ENCODE data around the gene FBXO31. TPM values are rescaled to one million over a fixed set of nuclear protein-coding genes. Genes with fewer than 3 reads are reported as not detected.

Gene FBXO31
- total and polyA plus RNA-seq, 9 of the 15 experiments (the other 6 are each of a cell fraction or from before 2014, with no cell fraction given), result 0.18 to 33.3 (median 10.9) TPM

DNA sequence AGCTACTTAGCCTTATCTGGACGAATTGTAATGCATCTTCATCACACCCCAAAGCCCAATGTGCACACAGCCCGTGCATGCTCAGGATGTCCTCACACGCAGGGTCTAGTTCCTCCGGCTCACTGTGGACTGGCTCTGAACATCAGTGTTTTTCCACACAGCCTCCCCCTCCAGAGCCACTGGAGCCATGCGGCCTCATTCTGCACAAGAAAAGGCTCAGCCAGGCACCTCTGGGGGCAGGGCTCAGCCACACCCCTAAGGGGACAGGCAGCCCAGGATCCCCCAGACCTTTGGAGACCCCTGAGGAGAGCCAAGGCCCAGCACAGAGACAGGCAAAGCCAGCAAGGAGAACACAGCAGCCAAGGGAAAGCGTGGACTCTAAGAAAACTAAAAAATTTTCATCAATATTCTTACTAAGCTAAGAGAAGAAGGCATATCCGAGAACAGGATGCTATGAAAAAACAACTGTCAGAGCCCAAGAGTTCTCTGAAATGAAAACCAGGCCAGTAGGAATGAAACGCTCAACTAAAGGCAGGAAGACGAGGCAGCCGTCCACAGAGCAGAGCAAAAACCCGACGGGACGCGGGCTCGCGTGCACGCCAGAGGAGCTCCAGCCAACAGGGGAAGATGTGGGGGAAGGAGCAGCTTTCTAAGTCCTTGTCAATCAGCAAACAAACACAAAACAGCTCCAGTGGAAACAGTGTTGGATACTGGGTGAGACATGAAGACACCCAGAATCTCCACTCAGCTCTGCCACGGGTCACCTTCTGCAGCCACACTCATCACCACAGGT is 43.0 kb upstream of the FBXO31 start:
- H3K27ac ChIP-seq (ENCODE audit: extremely low read depth, low read depth, low read length), result no peak overlapping the region
- no peaks in the 10 kb centered on the region for H3K9me3 ChIP-seq (replicated peaks; ENCODE audit: control insufficient read depth, insufficient read depth, low read depth, low read length)
- WGBS (ENCODE audit: insufficient coverage, low coverage, missing lambda C conversion rate), result 65% methylated on average over 18 of the region's 18 CpGs
- TF ChIP-seq ZNF644 (tag; IDR thresholded peaks at IDR 0.05; ENCODE audit: low read depth) (no peak), KLF13 (tag; IDR thresholded peaks at IDR 0.05; ENCODE audit: borderline replicate concordance, low read depth) (no peak)
- TF ChIP-seq, protein P1, sequence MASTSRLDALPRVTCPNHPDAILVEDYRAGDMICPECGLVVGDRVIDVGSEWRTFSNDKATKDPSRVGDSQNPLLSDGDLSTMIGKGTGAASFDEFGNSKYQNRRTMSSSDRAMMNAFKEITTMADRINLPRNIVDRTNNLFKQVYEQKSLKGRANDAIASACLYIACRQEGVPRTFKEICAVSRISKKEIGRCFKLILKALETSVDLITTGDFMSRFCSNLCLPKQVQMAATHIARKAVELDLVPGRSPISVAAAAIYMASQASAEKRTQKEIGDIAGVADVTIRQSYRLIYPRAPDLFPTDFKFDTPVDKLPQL (IDR thresholded peaks at IDR 0.05; ENCODE audit: extremely low read depth, insufficient read length), result no peak
- no peak overlapping the region for H2AFZ ChIP-seq (ENCODE audit: low read depth, low read length)
- no peaks in the 10 kb centered on the region for H3K79me2 ChIP-seq (ENCODE audit: control insufficient read depth, insufficient read depth, low read length)
- no peaks in the 10 kb centered on the region for H3K9me1 ChIP-seq (ENCODE audit: control insufficient read depth, insufficient read depth, low read length)
- peak overlapping the region in 1 of 2 experiments; percentile 39; a peak in 1 of 4 replicates for H3K9ac ChIP-seq (ENCODE audit: insufficient read depth in 1 of 2, low read depth in 2 of 2, low read length in 2 of 2)
- intact Hi-C loops (cut with micrococcal nuclease), result no loop called here
- FAIRE-seq (no peak), ATAC-seq (no peak), DNase-seq (ENCODE audit: extremely low read depth in 1 of 4, low spot score in 3 of 4) (no peak)
- peaks cover 0 to 6% of the 10 kb centered on the region in 2 experiments; a peak in 2 of 5 replicates for H3K4me1 ChIP-seq (replicated peaks in 1 of 2; ENCODE audit: control insufficient read depth in 2 of 2, insufficient read depth in 2 of 2, low read length in 2 of 2)
- H4K20me1 ChIP-seq (replicated peaks; ENCODE audit: control insufficient read depth, insufficient read depth, low read length), result no peaks in the 10 kb centered on the region
- no peak overlapping the region for H3K4me3 ChIP-seq
- H3K36me3 ChIP-seq (ENCODE audit: control insufficient read depth, insufficient read depth, low read length), result peaks cover 14% of the 10 kb centered on the region; the same call in 1 of the 3 replicates
- H3K4me2 ChIP-seq (ENCODE audit: insufficient read depth, low read length), result no peak overlapping the region
- ChIA-PET POLR2A (interaction anchor here (1.2 to 2.3 kb wide), 3 partner anchors 12 to 19 kb away, joined by 3 to 7 read pairs (median 4); no protein-coding TSS in a partner anchor), CTCF (ENCODE audit: low intra/inter-chr PET ratio) (no interaction called here)
- no peaks in the 10 kb centered on the region for H3K27me3 ChIP-seq (ENCODE audit: control insufficient read depth in 2 of 2, insufficient read depth in 2 of 2, low read length in 2 of 2)
- in situ Hi-C loops (cut with MboI), result no loop called here
- BruUV-seq (replicated peaks), result no TSS peak

Measured in K562 (cell line).